HepG2 (cell line): ENCODE results near the gene ZDHHC7. TPM values are rescaled to one million over a fixed set of nuclear protein-coding genes. Genes with fewer than 3 reads are reported as not detected.

Source experiments
- ATAC-seq: fragments of 200-7000 bp; cut with Tn5 transposase; 3 replicates; pipeline ENCODE4 v1.9.1; 2020; ENCODE audit warnings: mild to moderate bottlenecking, moderate library complexity
- BruUV-seq: library from RNA; stranded (reverse); fragments of 400-500 nt; replicated peaks from 2 replicates; lab custom pipeline; 2021; lab: Mats Ljungman, UMichigan
- CTCF ChIA-PET: fragments of 300-600 bp; formaldehyde crosslinking; extraction: SDS; loops from one replicate; lab custom pipeline; 2021; ENCODE audit warnings: low total read pairs, inconsistent platforms, low intra/inter-chr PET ratio; lab: Yijun Ruan, JAX
- POLR2A ChIA-PET: fragments of 350-600 bp; sonication (Branson Sonifier 250); formaldehyde crosslinking; loops from one replicate; lab custom pipeline; 2020; ENCODE audit warnings: antibody characterized with exemption, inconsistent platforms; lab: Yijun Ruan, JAX
- DNase-seq: peaks from one replicate; pipeline ENCODE4 v3.0.0-alpha.2; 2015; ENCODE audit warnings: low spot score
- FAIRE-seq: peaks from 3 replicates; lab custom pipeline; 2011; peaks lifted over from hg19 to GRCh38; lab: Jason Lieb, UNC
- H2AFZ ChIP-seq: one replicate; pipeline ENCODE4 v1.6.1; 2011; ENCODE audit warnings: low read length, inconsistent platforms
- H3K27ac ChIP-seq: fragments of 300-600 bp; 3 replicates; pipeline ENCODE4 v1.8.0; 2011; ENCODE audit warnings: mixed run types, mild to moderate bottlenecking, mixed read lengths, low read length, inconsistent platforms; ENCODE audit not compliant: insufficient read depth; ENCODE audit errors: extremely low read length
- H3K27me3 ChIP-seq, 2 experiments: fragments of 200-600 bp in 1 of 2; 2 replicates in 1 of 2; 3 replicates in 1 of 2; pipeline versions ENCODE4 v1.6.0 to v1.8.0; 2011; ENCODE audit warnings: low read length in 2 of 2, mild to moderate bottlenecking in 2 of 2, moderate library complexity in 2 of 2, inconsistent platforms in 1 of 2; ENCODE audit not compliant: insufficient read depth in 2 of 2, control insufficient read depth in 1 of 2
- H3K36me3 ChIP-seq, 2 experiments: fragments of 200-600 bp in 1 of 2; replicated peaks in 1 of 2; 2 replicates in 1 of 2; 3 replicates in 1 of 2; pipeline versions ENCODE4 v1.5.1 to v1.8.0; 2011; ENCODE audit warnings: low read length in 2 of 2, inconsistent platforms in 1 of 2; ENCODE audit not compliant: insufficient read depth in 2 of 2, control insufficient read depth in 1 of 2
- H3K4me1 ChIP-seq: 2 replicates; pipeline ENCODE4 v1.5.1; 2012; ENCODE audit warnings: low read length, inconsistent platforms; ENCODE audit not compliant: insufficient read depth
- H3K4me2 ChIP-seq: 2 replicates; pipeline ENCODE4 v1.6.0; 2011; ENCODE audit warnings: low read depth, low read length, inconsistent platforms
- H3K4me3 ChIP-seq, 3 experiments: fragments of 200-600 bp in 1 of 3; sonication (generic), shearing (Covaris generic) in 1 of 3; replicated peaks in 1 of 3; 2 replicates each; pipeline ENCODE4 v1.5.1; 2011 to 2016; ENCODE audit warnings: low read length in 3 of 3, inconsistent platforms in 2 of 3, low read depth in 2 of 3, mild to moderate bottlenecking in 2 of 3, control low read depth in 1 of 3, mixed read lengths in 1 of 3; ENCODE audit not compliant: insufficient read depth in 1 of 3
- H3K79me2 ChIP-seq: one replicate; pipeline ENCODE4 v1.6.1; 2011; ENCODE audit warnings: low read length, inconsistent platforms; ENCODE audit not compliant: insufficient read depth
- H3K9ac ChIP-seq: 2 replicates; pipeline ENCODE4 v1.6.0; 2011; ENCODE audit warnings: mild to moderate bottlenecking, low read depth, low read length, inconsistent platforms; ENCODE audit not compliant: insufficient read depth
- H3K9me3 ChIP-seq: 2 replicates; pipeline ENCODE4 v1.5.1; 2012; ENCODE audit warnings: mild to moderate bottlenecking, low read length
- H4K20me1 ChIP-seq: 2 replicates; pipeline ENCODE4 v1.6.0; 2011; ENCODE audit warnings: inconsistent platforms, mild to moderate bottlenecking, low read length, moderate library complexity; ENCODE audit not compliant: insufficient read depth
- AGO2 ChIP-seq: fragments of 200-400 bp; formaldehyde crosslinking; optimal IDR thresholded peaks from 2 replicates; pipeline ENCODE3; 2017; ENCODE audit warnings: mild to moderate bottlenecking, low read depth, low read length, moderate library complexity
- CTCF ChIP-seq: sonication (generic); formaldehyde crosslinking; IDR thresholded peaks from 2 replicates; pipeline ENCODE4 v1.5.0; 2020; ENCODE audit warnings: mild to moderate bottlenecking, missing genetic modification reagents, moderate library complexity
- MBD4 ChIP-seq: IDR thresholded peaks from 2 replicates; pipeline ENCODE4 v1.6.1; 2012; ENCODE audit warnings: low read length, inconsistent platforms, borderline replicate concordance
- MED13 ChIP-seq: sonication (generic); formaldehyde crosslinking; IDR thresholded peaks from 2 replicates; pipeline ENCODE4 v1.5.0; 2020; ENCODE audit warnings: missing genetic modification reagents
- STAT5B ChIP-seq: sonication (generic); formaldehyde crosslinking; IDR thresholded peaks from 2 replicates; pipeline ENCODE4 v1.4.0; 2020; ENCODE audit warnings: missing genetic modification reagents
- TARDBP ChIP-seq: sonication (generic); formaldehyde crosslinking; IDR thresholded peaks from 2 replicates; pipeline ENCODE4 v1.8.0; 2022; ENCODE audit warnings: mild to moderate bottlenecking, missing genetic modification reagents
- ZNF12 ChIP-seq: sonication (generic); formaldehyde crosslinking; IDR thresholded peaks from 2 replicates; pipeline ENCODE4 v1.5.0; 2020; ENCODE audit warnings: missing genetic modification reagents
- ZNF205 ChIP-seq: IDR thresholded peaks from 2 replicates; pipeline ENCODE4 v1.6.1; 2018; ENCODE audit warnings: missing biosample characterization, missing genetic modification reagents
- ZNF230 ChIP-seq: sonication (generic); formaldehyde crosslinking; IDR thresholded peaks from 2 replicates; pipeline ENCODE4 v1.4.0; 2020; ENCODE audit warnings: mild to moderate bottlenecking, missing genetic modification reagents
- ZNF441 ChIP-seq: sonication (generic); formaldehyde crosslinking; IDR thresholded peaks from 2 replicates; pipeline ENCODE4 v1.7.0; 2021; ENCODE audit warnings: missing genetic modification reagents, borderline replicate concordance
- ZNF451 ChIP-seq: sonication (generic); formaldehyde crosslinking; IDR thresholded peaks from 2 replicates; pipeline ENCODE4 v1.5.0; 2020; ENCODE audit warnings: mild to moderate bottlenecking, missing genetic modification reagents
- ZNF567 ChIP-seq: sonication (generic); formaldehyde crosslinking; IDR thresholded peaks from 2 replicates; pipeline ENCODE4 v1.8.1; 2023; ENCODE audit warnings: mild to moderate bottlenecking, missing genetic modification reagents, borderline replicate concordance
- ZNF687 ChIP-seq: sonication (generic); formaldehyde crosslinking; IDR thresholded peaks from 2 replicates; pipeline ENCODE4 v1.5.1; 2020; ENCODE audit warnings: mild to moderate bottlenecking, missing genetic modification reagents, moderate library complexity
- ZNF773 ChIP-seq: sonication (generic); formaldehyde crosslinking; IDR thresholded peaks from 2 replicates; pipeline ENCODE4 v1.4.0; 2020; ENCODE audit warnings: missing genetic modification reagents, borderline replicate concordance
- WGBS: methylation state at CpG from one replicate; pipeline ENCODE4 v1.1.6; 2017; ENCODE audit warnings: low lambda C conversion rate; 5-methylcytosine and 5-hydroxymethylcytosine counted together
- in situ Hi-C: cut with HindIII; loops from 2 replicates; pipeline ENCODE4 v1.10.0; 2017; ENCODE audit warnings: low pct_unique_long_range_greater_than_20kb; ENCODE audit not compliant: extremely low pct_ligation_motif_present
- intact Hi-C: fragments of 100-400 bp; cut with micrococcal nuclease; formaldehyde crosslinking; loops from one replicate; pipeline ENCODE4 v1.10.0; 2022; ENCODE audit not compliant: unreplicated experiment
- polyA plus RNA-seq, 8 experiments: library from polyadenylated mRNA; depleted of rRNA in 3 of 8; stranded (reverse) in 7 of 8; unstranded in 1 of 8; fragments of >200 nt; fragmentation: Illumina TruSeq in 4 of 8; extraction: Trizol in 4 of 8; gene quantifications; 2 replicates each; pipeline versions ENCODE4 v1.2.1 to v1.2.3, GENCODE V29; 2011 to 2016; ENCODE audit warnings: low read depth in 4 of 8, missing spikeins in 1 of 8, mixed read lengths in 1 of 8; ENCODE audit not compliant: insufficient read depth in 1 of 8
- total RNA-seq, 5 experiments: library from RNA; depleted of rRNA; stranded (reverse); fragments of >200 nt; fragmentation: Illumina TruSeq; extraction: Trizol; gene quantifications; 2 replicates each; pipeline ENCODE4 v1.2.3, GENCODE V29; 2016; ENCODE audit warnings: low read depth in 1 of 5

ZDHHC7 gene
- total and polyA plus RNA-seq, 2 of the 13 experiments (the other 11 are each of a cell fraction or from before 2014, with no cell fraction given), result 46.8 to 67.6 TPM

- H3K4me1 ChIP-seq, result peaks cover 24% of the 10 kb centered on the region
- peaks cover 26% of the 10 kb centered on the region for H3K79me2 ChIP-seq
- H4K20me1 ChIP-seq, result peaks cover 3% of the 10 kb centered on the region
- TF ChIP-seq TARDBP (CRISPR knock-in tag) (no peak), CTCF (CRISPR knock-in tag) (0 out of 2 replicates have a peak, but pooled peaks have one; percentile 4), ZNF687 (CRISPR knock-in tag) (peak; percentile 21; the same call in 1 of the 2 replicates), ZNF230 (CRISPR knock-in tag) (no peak), ZNF773 (CRISPR knock-in tag) (no peak), STAT5B (CRISPR knock-in tag) (no peak), ZNF12 (CRISPR knock-in tag) (no peak), MED13 (CRISPR knock-in tag) (no peak), ZNF441 (CRISPR knock-in tag) (no peak), AGO2 (peak; percentile 23), ZNF451 (CRISPR knock-in tag) (no peak), ZNF567 (no peak), ZNF205 (CRISPR knock-in tag) (no peak), MBD4 (no peak)
- ChIA-PET CTCF (no interaction called here), POLR2A (no interaction called here)
- no TSS peak for BruUV-seq
- intact Hi-C loops, result no loop called here
- H2AFZ ChIP-seq, result no peak overlapping the region
- over 99% methylated on average over 16 of the region's 16 CpGs for WGBS
- H3K9ac ChIP-seq, result no peak overlapping the region
- ATAC-seq (0 out of 3 replicates have a peak, but pooled peaks have one; percentile 23), DNase-seq (no peak), FAIRE-seq (no peak)
- in situ Hi-C loops, result no loop called here
- H3K36me3 ChIP-seq, result peaks cover 40 to 84% of the 10 kb centered on the region in 2 experiments
- H3K27me3 ChIP-seq, result no peaks in the 10 kb centered on the region
- H3K4me2 ChIP-seq, result no peak overlapping the region
- H3K4me3 ChIP-seq, result no peak overlapping the region
- no peaks in the 10 kb centered on the region for H3K9me3 ChIP-seq
- H3K27ac ChIP-seq, result no peak overlapping the region
These were observed 22.8 kb downstream of the ZDHHC7 start for GRCh38 chr16:84988328-84989080.
